ENCODE measurements around the gene SBSN. TPM values are rescaled to one million over a fixed set of nuclear protein-coding genes. Genes with fewer than 3 reads are reported as not detected.

Gene SBSN
- total and polyA plus RNA-seq, 2 donors from 2014 or later = not detected

DNA sequence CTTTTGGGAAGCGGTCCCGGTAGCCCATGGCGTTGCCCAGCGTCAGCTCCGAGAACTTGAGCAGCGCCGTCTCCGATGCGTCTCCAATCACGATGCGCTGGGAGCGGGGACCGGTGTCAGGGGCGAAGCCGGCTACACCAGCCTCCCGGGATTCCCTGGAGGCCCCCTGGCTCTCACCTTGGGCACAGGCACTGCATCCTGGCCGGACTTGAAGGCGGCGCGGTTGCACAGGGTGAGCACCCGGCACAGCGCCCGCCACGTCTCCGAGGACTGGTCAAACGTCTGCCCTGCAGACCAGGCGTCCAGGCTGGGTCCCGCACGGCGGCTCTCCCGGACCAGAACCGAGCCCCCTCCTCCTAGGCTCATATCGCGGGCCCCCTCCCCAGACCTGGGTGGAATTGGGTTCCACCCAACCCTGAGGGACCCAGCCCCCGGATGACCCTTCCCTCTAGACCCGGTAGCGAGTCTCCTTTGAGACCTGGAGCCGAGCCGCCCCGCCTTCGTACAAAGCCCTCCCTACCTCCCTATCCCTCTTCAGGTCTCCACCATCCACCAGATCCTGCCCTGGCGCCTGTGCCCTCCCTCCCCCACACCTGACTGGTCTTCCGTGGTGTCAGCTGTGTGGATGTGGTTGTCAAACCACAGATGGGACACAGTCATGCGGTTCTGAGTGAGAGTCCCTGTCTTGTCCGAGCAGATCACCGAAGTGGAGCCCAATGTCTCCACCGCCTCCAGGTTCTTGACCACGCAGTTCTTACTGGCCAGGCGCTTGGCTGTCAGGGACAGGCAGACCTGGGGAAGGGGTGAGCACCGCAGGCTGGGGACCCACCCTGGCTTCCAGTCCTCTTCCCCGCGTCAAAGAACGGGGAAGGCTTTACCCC lies 30.5 kb upstream of the SBSN start:
- FAIRE-seq (no peak), DNase-seq (peak in 1 of 5 donors; percentile 76)
- Histone ChIP-seq H3K9ac (ENCODE audit: low read length in 3 of 3) (no peak overlapping the region), H3K4me3 (ENCODE audit: low read length in 3 of 3) (no peak overlapping the region), H3K27me3 (ENCODE audit: control insufficient read depth, insufficient read depth, low read length) (peaks cover 3% of the 10 kb centered on the region), H3K27ac (ENCODE audit: low read depth in 2 of 2, low read length in 2 of 2) (no peak overlapping the region), H3K36me3 (ENCODE audit: control insufficient read depth in 2 of 3, insufficient read depth in 3 of 3, low read length in 3 of 3) (no peaks in the 10 kb centered on the region), H3K9me3 (ENCODE audit: control insufficient read depth in 2 of 3, insufficient read depth in 1 of 3, low read length in 3 of 3) (no peaks in the 10 kb centered on the region), H3K4me1 (ENCODE audit: control insufficient read depth in 2 of 3, insufficient read depth in 2 of 3, low read depth in 1 of 3, low read length in 3 of 3) (peaks cover 0 to 2% (median 0%) of the 10 kb centered on the region in 3 donors)
- intact Hi-C loops (cut with DNase I) = no loop called here
- TF ChIP-seq, protein P1, sequence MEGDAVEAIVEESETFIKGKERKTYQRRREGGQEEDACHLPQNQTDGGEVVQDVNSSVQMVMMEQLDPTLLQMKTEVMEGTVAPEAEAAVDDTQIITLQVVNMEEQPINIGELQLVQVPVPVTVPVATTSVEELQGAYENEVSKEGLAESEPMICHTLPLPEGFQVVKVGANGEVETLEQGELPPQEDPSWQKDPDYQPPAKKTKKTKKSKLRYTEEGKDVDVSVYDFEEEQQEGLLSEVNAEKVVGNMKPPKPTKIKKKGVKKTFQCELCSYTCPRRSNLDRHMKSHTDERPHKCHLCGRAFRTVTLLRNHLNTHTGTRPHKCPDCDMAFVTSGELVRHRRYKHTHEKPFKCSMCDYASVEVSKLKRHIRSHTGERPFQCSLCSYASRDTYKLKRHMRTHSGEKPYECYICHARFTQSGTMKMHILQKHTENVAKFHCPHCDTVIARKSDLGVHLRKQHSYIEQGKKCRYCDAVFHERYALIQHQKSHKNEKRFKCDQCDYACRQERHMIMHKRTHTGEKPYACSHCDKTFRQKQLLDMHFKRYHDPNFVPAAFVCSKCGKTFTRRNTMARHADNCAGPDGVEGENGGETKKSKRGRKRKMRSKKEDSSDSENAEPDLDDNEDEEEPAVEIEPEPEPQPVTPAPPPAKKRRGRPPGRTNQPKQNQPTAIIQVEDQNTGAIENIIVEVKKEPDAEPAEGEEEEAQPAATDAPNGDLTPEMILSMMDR (IDR thresholded peaks at IDR 0.05; ENCODE audit: borderline replicate concordance, extremely low read depth, insufficient read depth) = no peak

DNA sequence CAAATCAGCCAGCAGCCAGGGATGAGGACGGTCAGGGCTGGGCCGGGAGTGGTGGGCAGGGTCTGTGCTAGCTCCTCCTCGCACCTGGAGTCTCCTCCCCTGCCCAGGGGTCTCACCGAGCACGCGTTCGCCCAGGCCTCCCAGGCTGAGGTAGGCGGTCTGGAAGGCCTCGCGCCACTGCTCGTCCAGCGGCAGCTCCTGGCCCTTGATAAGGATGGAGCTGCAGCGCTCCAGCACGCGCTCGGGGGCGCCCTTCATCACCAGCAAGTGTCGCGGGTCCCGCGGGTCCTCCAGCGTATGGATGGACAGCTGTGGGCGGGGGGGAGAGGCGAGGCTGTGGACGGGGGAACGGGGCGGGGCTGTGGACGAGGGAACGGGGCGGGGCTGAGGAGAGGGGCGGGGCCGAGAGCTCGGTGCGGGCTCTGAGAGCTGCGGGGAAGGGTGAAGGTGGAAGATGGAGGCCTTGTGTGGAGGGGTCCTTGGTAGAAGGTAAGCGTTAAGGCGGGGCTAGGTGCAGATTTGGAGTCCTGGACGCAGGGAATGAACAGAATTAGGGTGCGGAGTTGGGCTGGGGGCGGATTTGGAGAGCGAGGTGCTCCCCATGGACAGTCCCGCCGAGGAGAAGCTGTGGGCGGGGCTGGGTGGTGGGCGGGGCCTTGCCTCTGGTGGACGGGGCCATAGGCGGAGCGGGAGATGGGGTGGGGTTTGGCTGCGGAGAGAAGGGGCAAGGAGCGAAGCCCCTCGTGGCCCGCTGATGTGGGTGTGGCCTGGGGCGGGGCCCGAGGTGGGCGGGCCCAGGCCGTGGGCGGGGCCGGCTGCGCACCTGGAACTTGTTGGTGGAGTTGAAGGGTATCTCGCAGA lies 29.7 kb upstream of the SBSN start:
- H3K4me3 ChIP-seq (ENCODE audit: low read length in 3 of 3) = peak overlapping the region in 1 of 3 donors; percentile 51
- DNase-seq (peak; percentile 83 to 95 (median 88)), FAIRE-seq (no peak)
- H3K9me3 ChIP-seq (ENCODE audit: control insufficient read depth in 2 of 3, insufficient read depth in 1 of 3, low read length in 3 of 3) = no peaks in the 10 kb centered on the region
- H3K36me3 ChIP-seq (ENCODE audit: control insufficient read depth in 2 of 3, insufficient read depth in 3 of 3, low read length in 3 of 3) = no peaks in the 10 kb centered on the region
- TF ChIP-seq, protein P1 (IDR thresholded peaks at IDR 0.05; ENCODE audit: borderline replicate concordance, extremely low read depth, insufficient read depth) = no peak
- no peak overlapping the region for H3K27ac ChIP-seq (ENCODE audit: low read depth in 2 of 2, low read length in 2 of 2)
- H3K27me3 ChIP-seq (ENCODE audit: control insufficient read depth, insufficient read depth, low read length) = peaks cover 3% of the 10 kb centered on the region
- peaks cover 0 to 2% (median 0%) of the 10 kb centered on the region in 3 donors for H3K4me1 ChIP-seq (ENCODE audit: control insufficient read depth in 2 of 3, insufficient read depth in 2 of 3, low read depth in 1 of 3, low read length in 3 of 3)
- intact Hi-C loops (cut with DNase I) = no loop called here
- no peak overlapping the region for H3K9ac ChIP-seq (ENCODE audit: low read length in 3 of 3)

DNA sequence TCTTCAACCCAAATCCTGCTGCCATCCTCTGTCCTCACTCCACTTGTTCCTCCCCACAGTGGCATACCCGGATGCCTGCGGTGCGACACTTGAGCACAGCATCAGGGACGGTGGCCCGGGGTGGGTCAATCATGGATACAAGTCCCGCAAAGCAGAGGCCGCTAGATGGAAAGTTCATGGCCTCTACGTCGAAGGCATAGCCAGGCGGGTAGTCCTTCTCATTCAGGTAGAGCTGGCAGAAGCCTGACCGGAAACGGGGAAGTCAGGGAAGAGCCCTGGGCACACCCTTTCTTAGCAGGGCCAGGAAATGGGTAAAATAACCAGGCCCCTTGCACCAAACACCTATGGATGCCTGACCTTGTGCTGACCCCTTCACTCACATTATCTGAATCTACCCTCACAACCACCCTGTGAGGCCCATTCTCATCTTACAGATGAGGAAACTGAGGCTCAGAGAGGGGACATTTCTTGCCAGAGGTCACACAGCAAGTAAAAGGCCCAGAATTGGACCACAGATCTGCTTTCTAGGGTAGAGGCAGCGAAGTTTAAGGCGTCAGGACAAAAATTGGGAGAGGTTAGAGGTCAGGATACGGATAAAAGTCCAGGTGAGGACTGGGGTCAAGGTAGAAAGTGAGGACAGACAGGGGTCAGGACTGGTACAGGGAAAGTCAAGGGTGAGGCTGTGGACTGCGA lies 28.9 kb upstream of the SBSN start:
- DNase-seq = peak in 2 of 5 donors; percentile 41 to 48
- no peak for FAIRE-seq
- peaks cover 0 to 2% (median 0%) of the 10 kb centered on the region in 3 donors for H3K4me1 ChIP-seq (ENCODE audit: control insufficient read depth in 2 of 3, insufficient read depth in 2 of 3, low read depth in 1 of 3, low read length in 3 of 3)
- H3K36me3 ChIP-seq (ENCODE audit: control insufficient read depth in 2 of 3, insufficient read depth in 3 of 3, low read length in 3 of 3) = no peaks in the 10 kb centered on the region
- intact Hi-C loops (cut with DNase I) = no loop called here
- no peak overlapping the region for H3K27ac ChIP-seq (ENCODE audit: low read depth in 2 of 2, low read length in 2 of 2)
- H3K27me3 ChIP-seq (ENCODE audit: control insufficient read depth, insufficient read depth, low read length) = peaks cover 3% of the 10 kb centered on the region
- H3K9me3 ChIP-seq (ENCODE audit: control insufficient read depth in 2 of 3, insufficient read depth in 1 of 3, low read length in 3 of 3) = no peaks in the 10 kb centered on the region
- H3K4me3 ChIP-seq (ENCODE audit: low read length in 3 of 3) = peak overlapping the region in 1 of 3 donors; percentile 1
- TF ChIP-seq, protein P1 (IDR thresholded peaks at IDR 0.05; ENCODE audit: borderline replicate concordance, extremely low read depth, insufficient read depth) = no peak
- H3K9ac ChIP-seq (ENCODE audit: low read length in 3 of 3) = no peak overlapping the region
